Embryonic facial prominence (tissue), 1 donor: ENCODE data around the gene METTL8.
"Not testable (repeated sequence)": the region's sequence is repeated elsewhere in the genome, so short reads cannot be mapped to it uniquely, and the experiment has no call there.

ENCODE experiments used
- DNase-seq: peaks from one replicate; pipeline ENCODE4 v3.0.0-alpha.2; 2016; ENCODE audit errors: extremely low spot score

METTL8 gene

GRCh38 chr2:171311589-171311988 is 122.2 kb downstream of the METTL8 start:
- DNase-seq: not testable (repeated sequence)

GRCh38 chr2:171310889-171311288 is 122.9 kb downstream of the METTL8 start:
- no peak for DNase-seq

- DNase-seq: no peak
Observed at GRCh38 chr2:171309455-171310286, 124.1 kb downstream of the METTL8 start.

GRCh38 chr2:171308280-171309054 is 125.3 kb downstream of the METTL8 start:
- no peak for DNase-seq

GRCh38 chr2:171307560-171307959 is 126.2 kb downstream of the METTL8 start:
- DNase-seq: no peak

GRCh38 chr2:171297956-171298355 is 135.8 kb downstream of the METTL8 start:
- no peak for DNase-seq

GRCh38 chr2:171294608-171295007 is 139.2 kb downstream of the METTL8 start:
- DNase-seq: no peak

- no peak for DNase-seq
Observed at GRCh38 chr2:171293661-171294060, 140.1 kb downstream of the METTL8 start.

GRCh38 chr2:171289991-171290390 is 143.8 kb downstream of the METTL8 start:
- DNase-seq: no peak

- no peak for DNase-seq
Observed at GRCh38 chr2:171289316-171289715, 144.5 kb downstream of the METTL8 start.

- no peak for DNase-seq
Observed at GRCh38 chr2:171287611-171288010, 146.2 kb downstream of the METTL8 start.

- DNase-seq: no peak
Observed at GRCh38 chr2:171287036-171287571, 146.7 kb downstream of the METTL8 start.

- no peak for DNase-seq
Observed at GRCh38 chr2:171281110-171281509, 152.7 kb downstream of the METTL8 start.

- DNase-seq: no peak
Observed at GRCh38 chr2:171279983-171280790, 153.6 kb downstream of the METTL8 start.

- DNase-seq: no peak
Observed at GRCh38 chr2:171274757-171275156, 159.0 kb downstream of the METTL8 start.

GRCh38 chr2:171271971-171272436 is 161.8 kb downstream of the METTL8 start:
- no peak for DNase-seq

- DNase-seq: no peak
Observed at GRCh38 chr2:171271386-171271785, 162.4 kb downstream of the METTL8 start.

- DNase-seq: no peak
Observed at GRCh38 chr2:171267855-171268629, 165.7 kb downstream of the METTL8 start.
